H1 (cell line): ENCODE results near the gene HDLBP. TPM values are rescaled to one million over a fixed set of nuclear protein-coding genes. Genes with fewer than 3 reads are reported as not detected.
"Not testable (repeated sequence)": the region's sequence is repeated elsewhere in the genome, so short reads cannot be mapped to it uniquely, and the experiment has no call there.

Experiments
- CTCF ChIA-PET: fragments of 300-600 bp; sonication (Branson Sonifier 250); formaldehyde crosslinking; loops from one replicate; lab custom pipeline; 2021; ENCODE audit not compliant: partially characterized antibody; lab: Charles Lee
- POLR2A ChIA-PET: fragments of 300-600 bp; sonication (Branson Sonifier 250); formaldehyde crosslinking; loops from one replicate; lab custom pipeline; 2021; ENCODE audit warnings: inconsistent platforms; ENCODE audit not compliant: partially characterized antibody; lab: Charles Lee
- DNase-seq, 2 experiments: peaks; one replicate each; pipeline versions ENCODE4 v3.0.0 to v3.0.0-alpha.2; 2010 to 2022; ENCODE audit warnings: low spot score in 2 of 2, low read depth in 1 of 2, mixed read lengths in 1 of 2
- FAIRE-seq: peaks from 2 replicates; lab custom pipeline; 2011; peaks lifted over from hg19 to GRCh38; lab: Jason Lieb, UNC
- H2AFZ ChIP-seq: 2 replicates; pipeline ENCODE4 v1.8.1; 2012; ENCODE audit warnings: low read length, inconsistent platforms
- H2AK5ac ChIP-seq: 2 replicates; pipeline ENCODE4 v1.6.1; 2013; ENCODE audit warnings: low read depth, low read length
- H2BK120ac ChIP-seq: replicated peaks from 2 replicates; pipeline ENCODE3; 2013; ENCODE audit warnings: low read depth, low read length, inconsistent platforms
- H2BK12ac ChIP-seq: 2 replicates; pipeline ENCODE4 v1.6.1; 2013; ENCODE audit warnings: low read depth, low read length
- H2BK15ac ChIP-seq: 2 replicates; pipeline ENCODE4 v1.6.1; 2013; ENCODE audit warnings: low read length
- H2BK20ac ChIP-seq: 2 replicates; pipeline ENCODE4 v1.6.1; 2013; ENCODE audit warnings: low read length
- H2BK5ac ChIP-seq: 2 replicates; pipeline ENCODE4 v1.6.1; 2013; ENCODE audit warnings: low read depth, low read length
- H3K14ac ChIP-seq: 2 replicates; pipeline ENCODE4 v1.6.1; 2013; ENCODE audit warnings: inconsistent platforms; ENCODE audit not compliant: insufficient read length
- H3K18ac ChIP-seq: 2 replicates; pipeline ENCODE4 v1.6.1; 2013; ENCODE audit warnings: low read length; ENCODE audit errors: extremely low read depth
- H3K23ac ChIP-seq: 2 replicates; pipeline ENCODE4 v1.6.1; 2013; ENCODE audit warnings: inconsistent platforms; ENCODE audit not compliant: insufficient read length
- H3K23me2 ChIP-seq: 2 replicates; pipeline ENCODE4 v1.6.1; 2013; ENCODE audit warnings: low read depth, low read length
- H3K27ac ChIP-seq: 2 replicates; pipeline ENCODE4 v1.6.1; 2011; ENCODE audit warnings: low read depth, low read length, inconsistent platforms
- H3K27me3 ChIP-seq, 4 experiments: replicated peaks in 1 of 4; 1 replicate in 1 of 4; 2 replicates in 3 of 4; pipeline versions ENCODE4 v1.6.1 to v1.8.1; 2011 to 2013; ENCODE audit warnings: low read length in 3 of 4, mild to moderate bottlenecking in 3 of 4, inconsistent platforms in 2 of 4, mixed read lengths in 2 of 4, moderate library complexity in 1 of 4; ENCODE audit not compliant: control insufficient read depth in 3 of 4, insufficient read depth in 3 of 4; ENCODE audit errors: extremely low read depth in 1 of 4
- H3K36me3 ChIP-seq, 4 experiments: 2 replicates each; pipeline versions ENCODE4 v1.6.1 to v1.8.1; 2011 to 2013; ENCODE audit warnings: mild to moderate bottlenecking in 4 of 4, low read length in 3 of 4, moderate library complexity in 2 of 4, control low read depth in 1 of 4, inconsistent platforms in 1 of 4; ENCODE audit not compliant: insufficient read depth in 4 of 4, control insufficient read depth in 2 of 4
- H3K4ac ChIP-seq: replicated peaks from 2 replicates; pipeline ENCODE3; 2013; ENCODE audit warnings: low read length, low read depth, mixed read lengths, inconsistent platforms; ENCODE audit not compliant: insufficient read length
- H3K4me1 ChIP-seq, 4 experiments: replicated peaks in 1 of 4; 1 replicate in 1 of 4; 2 replicates in 3 of 4; pipeline versions ENCODE4 v1.6.1 to v1.8.1; 2011 to 2013; ENCODE audit warnings: low read length in 3 of 4, inconsistent platforms in 2 of 4, mixed read lengths in 1 of 4; ENCODE audit not compliant: insufficient read depth in 4 of 4, control insufficient read depth in 3 of 4
- H3K4me2 ChIP-seq, 2 experiments: 2 replicates each; pipeline versions ENCODE4 v1.6.1 to v1.8.1; 2011 to 2013; ENCODE audit warnings: low read depth in 2 of 2, low read length in 2 of 2, control low read depth in 1 of 2, inconsistent platforms in 1 of 2, mild to moderate bottlenecking in 1 of 2; ENCODE audit not compliant: insufficient read depth in 1 of 2
- H3K4me3 ChIP-seq, 4 experiments: fragments of 200-600, 300-600 bp in 1 of 4; sonication (generic), shearing (Covaris generic), sonication (Bioruptor Twin) in 1 of 4; 2 replicates each; pipeline versions ENCODE4 v1.5.1 to v1.8.1; 2011 to 2016; ENCODE audit warnings: low read length in 4 of 4, low read depth in 3 of 4, control low read depth in 2 of 4, inconsistent platforms in 2 of 4, mild to moderate bottlenecking in 2 of 4, mixed read lengths in 1 of 4, moderate library complexity in 1 of 4; ENCODE audit not compliant: insufficient read depth in 2 of 4; ENCODE audit errors: extremely low read depth in 1 of 4
- H3K56ac ChIP-seq: replicated peaks from 2 replicates; pipeline ENCODE3; 2013; ENCODE audit warnings: low read depth, mild to moderate bottlenecking, mixed read lengths, low read length, inconsistent platforms; ENCODE audit not compliant: insufficient read length
- H3K79me1 ChIP-seq: 2 replicates; pipeline ENCODE4 v1.6.1; 2013; ENCODE audit warnings: low read depth, low read length, control low read depth
- H3K79me2 ChIP-seq, 2 experiments: 2 replicates each; pipeline versions ENCODE4 v1.6.1 to v1.8.1; 2012 to 2013; ENCODE audit warnings: low read length in 2 of 2, mild to moderate bottlenecking in 2 of 2, inconsistent platforms in 1 of 2; ENCODE audit not compliant: insufficient read depth in 2 of 2, control insufficient read depth in 1 of 2
- H3K9ac ChIP-seq, 4 experiments: replicated peaks in 1 of 4; 1 replicate in 1 of 4; 2 replicates in 3 of 4; pipeline versions ENCODE4 v1.6.1 to v1.8.1; 2011 to 2013; ENCODE audit warnings: low read depth in 3 of 4, low read length in 3 of 4, control low read depth in 2 of 4, mild to moderate bottlenecking in 2 of 4, moderate library complexity in 2 of 4, inconsistent platforms in 1 of 4; ENCODE audit errors: extremely low read depth in 1 of 4
- H3K9me3 ChIP-seq, 2 experiments: 2 replicates each; pipeline versions ENCODE4 v1.6.1 to v1.8.1; 2012 to 2013; ENCODE audit warnings: mild to moderate bottlenecking in 2 of 2, moderate library complexity in 2 of 2, control low read depth in 1 of 2, inconsistent platforms in 1 of 2, low read depth in 1 of 2, low read length in 1 of 2, mixed read lengths in 1 of 2; ENCODE audit not compliant: insufficient read depth in 2 of 2
- H4K20me1 ChIP-seq, 2 experiments: replicated peaks in 1 of 2; 2 replicates each; pipeline versions ENCODE3 to v1.8.1; 2011 to 2013; ENCODE audit warnings: inconsistent platforms in 2 of 2, low read length in 2 of 2, mild to moderate bottlenecking in 1 of 2; ENCODE audit not compliant: insufficient read depth in 2 of 2, control insufficient read depth in 1 of 2
- H4K5ac ChIP-seq: 2 replicates; pipeline ENCODE4 v1.6.1; 2013; ENCODE audit warnings: low read length, low read depth, mixed read lengths, inconsistent platforms; ENCODE audit not compliant: insufficient read length
- H4K8ac ChIP-seq: 2 replicates; pipeline ENCODE4 v1.8.0; 2013; ENCODE audit warnings: mild to moderate bottlenecking, moderate library complexity, low read length, inconsistent platforms; ENCODE audit not compliant: insufficient read depth; ENCODE audit errors: extremely low read depth
- H4K91ac ChIP-seq: replicated peaks from 2 replicates; pipeline ENCODE3; 2013; ENCODE audit warnings: low read length, mixed read lengths, inconsistent platforms; ENCODE audit not compliant: insufficient read length
- WGBS, 2 experiments: shearing (Covaris generic) in 1 of 2; methylation state at CpG; one replicate each; pipeline versions ENCODE4 v1.1.6 to v1.1.7; 2013 to 2015; ENCODE audit warnings: low lambda C conversion rate in 2 of 2, mixed read lengths in 2 of 2, inconsistent platforms in 1 of 2, low coverage in 1 of 2, missing lambda C conversion rate in 1 of 2; ENCODE audit not compliant: insufficient replicate concordance in 2 of 2, insufficient coverage in 1 of 2, insufficient read length in 1 of 2; ENCODE audit errors: extremely low coverage in 1 of 2, missing lambda C conversion rate in 1 of 2; 5-methylcytosine and 5-hydroxymethylcytosine counted together
- polyA plus RNA-seq, 7 experiments: library from polyadenylated mRNA; depleted of rRNA in 3 of 7; stranded (reverse) in 5 of 7; unstranded in 2 of 7; fragments of >200 nt in 5 of 7; fragments of 200-250 nt in 2 of 7; gene quantifications; 1 replicate in 5 of 7; 2 replicates in 1 of 7; 4 replicates in 1 of 7; pipeline versions ENCODE4 v1.2.1 to v1.2.3, GENCODE V29; 2011 to 2013; ENCODE audit warnings: missing spikeins in 2 of 7, mixed read lengths in 2 of 7
- total RNA-seq: library from RNA; stranded (reverse); fragmentation: NEBNext Ultra II Directional; extraction: Animal tissue kit (Norgen Biotek cat#: 25700); gene quantifications from 2 replicates; pipeline ENCODE4 v1.2.1, GENCODE V29; 2021

The HDLBP gene
- total and polyA plus RNA-seq, 2 of the 8 experiments (the other 6 are each of a cell fraction or from before 2014, with no cell fraction given), result 185 to 360 TPM

GRCh38 chr2:241197246-241197645 is 118.2 kb downstream of the HDLBP start:
- not testable (repeated sequence) for H3K79me1 ChIP-seq, H3K4me2 ChIP-seq, H3K18ac ChIP-seq, H3K23me2 ChIP-seq, DNase-seq, H3K14ac ChIP-seq, H3K36me3 ChIP-seq, H2AFZ ChIP-seq, H3K23ac ChIP-seq, H3K4me1 ChIP-seq, H3K4ac ChIP-seq, H4K8ac ChIP-seq, H3K27me3 ChIP-seq, H3K9me3 ChIP-seq, H2BK120ac ChIP-seq, H3K79me2 ChIP-seq, H2BK15ac ChIP-seq, H3K9ac ChIP-seq, H3K27ac ChIP-seq, H2BK20ac ChIP-seq, H4K5ac ChIP-seq, H4K91ac ChIP-seq, H4K20me1 ChIP-seq, H3K4me3 ChIP-seq, H2BK5ac ChIP-seq, H3K56ac ChIP-seq, FAIRE-seq, H2AK5ac ChIP-seq, H2BK12ac ChIP-seq
- POLR2A ChIA-PET, result interaction anchor here (1.6 kb wide), 1 partner anchor 47 kb away, joined by 3 read pairs; the partner anchor contains the start of gene PPP1R7
- CTCF ChIA-PET, result interaction anchor here (1.0 to 1.7 kb wide), 3 partner anchors 12 to 283 kb away, joined by 3 to 4 read pairs (median 3); no protein-coding TSS in a partner anchor
- WGBS, 2 experiments, result 88% methylated on average over 13 of the region's 14 CpGs; no CpG with 5 or more reads in 1 of the 2 experiments
